IMR-90 (cell line): Measurements from ENCODE around the gene RANBP3. TPM values are rescaled to one million over a fixed set of nuclear protein-coding genes. Genes with fewer than 3 reads are reported as not detected.

ENCODE experiments used
- ATAC-seq: fragments of 200-7000 bp; cut with Tn5 transposase; 2 replicates; pipeline ENCODE4 v1.9.1; 2020; ENCODE audit warnings: low read depth, mild to moderate bottlenecking, moderate library complexity
- BruUV-seq: library from RNA; stranded (reverse); fragments of 400-500 nt; replicated peaks from 2 replicates; lab custom pipeline; 2021; lab: Mats Ljungman, UMichigan
- CTCF ChIA-PET: fragments of 300-600 bp; formaldehyde crosslinking; extraction: SDS; loops from one replicate; lab custom pipeline; 2021; ENCODE audit warnings: antibody characterized with exemption; lab: Yijun Ruan, JAX
- POLR2A ChIA-PET: fragments of 300-600 bp; sonication (Branson Sonifier 250); formaldehyde crosslinking; loops from one replicate; lab custom pipeline; 2022; ENCODE audit warnings: antibody characterized with exemption; ENCODE audit not compliant: unreplicated experiment; lab: Charles Lee
- DNase-seq: peaks from one replicate; pipeline ENCODE4 v3.0.0; 2013
- H2AFZ ChIP-seq: replicated peaks from 2 replicates; pipeline ENCODE3; 2013; ENCODE audit warnings: low read length, mild to moderate bottlenecking; ENCODE audit not compliant: poor library complexity
- H2AK5ac ChIP-seq: 2 replicates; pipeline ENCODE4 v1.6.1; 2013; ENCODE audit warnings: low read depth, low read length, inconsistent platforms
- H2AK9ac ChIP-seq: replicated peaks from 2 replicates; pipeline ENCODE3; 2013; ENCODE audit warnings: mild to moderate bottlenecking, low read depth, low read length, moderate library complexity; ENCODE audit not compliant: poor library complexity
- H2BK120ac ChIP-seq: 2 replicates; pipeline ENCODE4 v1.6.1; 2013; ENCODE audit warnings: low read depth, low read length, inconsistent platforms
- H2BK15ac ChIP-seq: 3 replicates; pipeline ENCODE4 v1.6.1; 2013; ENCODE audit warnings: low read depth, low read length, inconsistent platforms
- H2BK20ac ChIP-seq: 2 replicates; pipeline ENCODE4 v1.6.1; 2013; ENCODE audit warnings: low read depth, mild to moderate bottlenecking, inconsistent platforms, low read length, moderate library complexity
- H2BK5ac ChIP-seq: 2 replicates; pipeline ENCODE4 v1.6.1; 2013; ENCODE audit warnings: mild to moderate bottlenecking, low read depth, low read length, inconsistent platforms; ENCODE audit not compliant: poor library complexity, severe bottlenecking
- H3K14ac ChIP-seq: replicated peaks from 2 replicates; pipeline ENCODE4 v1.6.1; 2013; ENCODE audit warnings: low read depth, low read length, inconsistent platforms
- H3K18ac ChIP-seq: 2 replicates; pipeline ENCODE4 v1.6.1; 2013; ENCODE audit warnings: low read depth, low read length, control low read depth
- H3K23ac ChIP-seq: 2 replicates; pipeline ENCODE4 v1.6.1; 2013; ENCODE audit warnings: low read depth, low read length, inconsistent platforms
- H3K27ac ChIP-seq: 2 replicates; pipeline ENCODE4 v1.5.1; 2013; ENCODE audit warnings: mild to moderate bottlenecking, control low read depth, low read length; ENCODE audit not compliant: insufficient read depth
- H3K27me3 ChIP-seq: 2 replicates; pipeline ENCODE4 v1.6.1; 2013; ENCODE audit warnings: low read length; ENCODE audit not compliant: control insufficient read depth, insufficient read depth
- H3K36me3 ChIP-seq: 2 replicates; pipeline ENCODE4 v1.6.1; 2013; ENCODE audit warnings: low read length, mixed read lengths; ENCODE audit not compliant: control insufficient read depth, insufficient read depth
- H3K4ac ChIP-seq: 2 replicates; pipeline ENCODE4 v1.6.1; 2013; ENCODE audit warnings: low read depth, low read length, inconsistent platforms
- H3K4me1 ChIP-seq: 2 replicates; pipeline ENCODE4 v1.6.1; 2013; ENCODE audit warnings: low read length, mixed read lengths; ENCODE audit not compliant: control insufficient read depth, insufficient read depth
- H3K4me2 ChIP-seq: 2 replicates; pipeline ENCODE4 v1.6.1; 2013; ENCODE audit warnings: low read depth, mild to moderate bottlenecking, control low read depth, low read length, moderate library complexity
- H3K4me3 ChIP-seq: 2 replicates; pipeline ENCODE4 v1.5.1; 2013; ENCODE audit warnings: low read depth, mild to moderate bottlenecking, control low read depth, low read length, moderate library complexity; ENCODE audit not compliant: insufficient read depth
- H3K56ac ChIP-seq: 2 replicates; pipeline ENCODE4 v1.6.1; 2013; ENCODE audit warnings: low read length, inconsistent platforms; ENCODE audit not compliant: insufficient read depth; ENCODE audit errors: extremely low read depth
- H3K79me1 ChIP-seq, 2 experiments: 2 replicates each; pipeline ENCODE4 v1.6.1; 2013; ENCODE audit warnings: low read length in 2 of 2, inconsistent platforms in 1 of 2, low read depth in 1 of 2
- H3K9ac ChIP-seq: 2 replicates; pipeline ENCODE4 v1.6.1; 2013; ENCODE audit warnings: low read depth, low read length, control low read depth
- H3K9me1 ChIP-seq: 2 replicates; pipeline ENCODE4 v1.6.1; 2013; ENCODE audit warnings: low read length, inconsistent platforms; ENCODE audit not compliant: insufficient read depth
- H3K9me3 ChIP-seq: 2 replicates; pipeline ENCODE4 v1.6.1; 2013; ENCODE audit warnings: low read length; ENCODE audit not compliant: control insufficient read depth, insufficient read depth
- H4K20me1 ChIP-seq: 2 replicates; pipeline ENCODE4 v1.6.1; 2013; ENCODE audit warnings: low read length, inconsistent platforms; ENCODE audit not compliant: insufficient read depth
- H4K5ac ChIP-seq: 2 replicates; pipeline ENCODE4 v1.6.1; 2013; ENCODE audit warnings: mild to moderate bottlenecking, low read depth, low read length, control low read depth
- H4K8ac ChIP-seq, 2 experiments: 2 replicates each; pipeline ENCODE4 v1.6.1; 2013; ENCODE audit warnings: low read depth in 2 of 2, low read length in 2 of 2, control low read depth in 1 of 2, inconsistent platforms in 1 of 2
- H4K91ac ChIP-seq: 2 replicates; pipeline ENCODE4 v1.6.1; 2013; ENCODE audit warnings: low read depth, low read length, inconsistent platforms; ENCODE audit not compliant: insufficient read depth
- BHLHE40 ChIP-seq: fragments of 150-350 bp; IDR thresholded peaks from 2 replicates; pipeline ENCODE4 v1.6.1; 2016; ENCODE audit warnings: mild to moderate bottlenecking, low read depth, low read length
- CEBPB ChIP-seq: IDR thresholded peaks from 2 replicates; pipeline ENCODE4 v1.6.1; 2012; ENCODE audit warnings: low read depth, low read length, improper control_type of control experiment
- CHD1 ChIP-seq: IDR thresholded peaks from 2 replicates; pipeline ENCODE4 v1.6.1; 2012; ENCODE audit warnings: low read depth, low read length, improper control_type of control experiment
- CTCF ChIP-seq: conservative IDR thresholded peaks from 2 replicates; pipeline ENCODE4 v1.5.1; 2012; ENCODE audit warnings: mild to moderate bottlenecking, low read depth, low read length, improper control_type of control experiment
- ELK1 ChIP-seq: fragments of 150-350 bp; IDR thresholded peaks from 2 replicates; pipeline ENCODE4 v1.6.1; 2016; ENCODE audit warnings: low read depth, mild to moderate bottlenecking, low read length, moderate library complexity, borderline replicate concordance
- FOS ChIP-seq: fragments of 150-350 bp; IDR thresholded peaks from 2 replicates; pipeline ENCODE4 v1.6.1; 2016; ENCODE audit warnings: low read depth, low read length
- MAFK ChIP-seq: IDR thresholded peaks from 2 replicates; pipeline ENCODE4 v1.6.1; 2012; ENCODE audit warnings: low read depth, low read length, improper control_type of control experiment
- MXI1 ChIP-seq: IDR thresholded peaks from 2 replicates; pipeline ENCODE4 v1.6.1; 2012; ENCODE audit warnings: low read depth, mild to moderate bottlenecking, low read length, moderate library complexity, borderline replicate concordance
- NFE2L2 ChIP-seq: fragments of 150-350 bp; IDR thresholded peaks from 2 replicates; pipeline ENCODE4 v1.6.1; 2016; ENCODE audit warnings: low read depth, mild to moderate bottlenecking, low read length
- POLR2A ChIP-seq: IDR thresholded peaks from 2 replicates; pipeline ENCODE4 v1.6.1; 2012; ENCODE audit warnings: mild to moderate bottlenecking, low read depth, low read length
- RCOR1 ChIP-seq: IDR thresholded peaks from 2 replicates; pipeline ENCODE4 v1.6.1; 2012; ENCODE audit warnings: mild to moderate bottlenecking, low read length, improper control_type of control experiment; ENCODE audit not compliant: insufficient replicate concordance
- RFX5 ChIP-seq: IDR thresholded peaks from 2 replicates; pipeline ENCODE4 v1.8.0; 2012; ENCODE audit warnings: low read depth, mild to moderate bottlenecking, low read length, moderate library complexity
- SMC3 ChIP-seq: fragments of 150-350 bp; IDR thresholded peaks from 2 replicates; pipeline ENCODE4 v1.6.1; 2016; ENCODE audit warnings: low read depth, mild to moderate bottlenecking, antibody characterized with exemption, low read length, moderate library complexity
- USF2 ChIP-seq: fragments of 150-350 bp; IDR thresholded peaks from 2 replicates; pipeline ENCODE4 v1.6.1; 2017; ENCODE audit warnings: mild to moderate bottlenecking, antibody characterized with exemption, low read length, low read depth
- WGBS, 2 experiments: methylation state at CpG; one replicate each; pipeline versions ENCODE4 v1.1.5 to v1.1.7; 2013; ENCODE audit warnings: missing lambda C conversion rate in 2 of 2; ENCODE audit not compliant: insufficient read length in 1 of 2; ENCODE audit errors: extremely low coverage in 2 of 2; 5-methylcytosine and 5-hydroxymethylcytosine counted together
- dilution Hi-C: fragments of 300-500 bp; cut with HindIII; formaldehyde crosslinking; loops from one replicate; pipeline ENCODE4 v1.14.3; 2018; ENCODE audit warnings: low sequenced_read_pairs; ENCODE audit not compliant: unreplicated experiment
- in situ Hi-C: fragments of 300-500 bp; cut with MboI; formaldehyde crosslinking; loops from 3 replicates; pipeline ENCODE4 v1.14.3; 2019; ENCODE audit warnings: low sequenced_read_pairs, inconsistent platforms, mixed read lengths
- intact Hi-C: fragments of 100-400 bp; cut with micrococcal nuclease; formaldehyde crosslinking; loops from 2 replicates; pipeline ENCODE4 v1.10.0; 2022
- polyA plus RNA-seq, 3 experiments: library from polyadenylated mRNA; depleted of rRNA; stranded (reverse); fragments of >200 nt; gene quantifications; 2 replicates each; pipeline ENCODE4 v1.2.3, GENCODE V29; 2012; ENCODE audit warnings: low replicate concordance in 1 of 3
- total RNA-seq: library from RNA; depleted of rRNA; stranded (reverse); fragments of >200 nt; gene quantifications from 2 replicates; pipeline ENCODE4 v1.2.3, GENCODE V29; 2012

RANBP3 gene
- total and polyA plus RNA-seq, 2 of the 4 experiments (the other 2 are of a cell fraction), result 42.5 to 111 TPM

- no peak overlapping the region for H4K91ac ChIP-seq
- no peaks in the 10 kb centered on the region for H3K9me3 ChIP-seq
- H2AFZ ChIP-seq, result peak overlapping the region; percentile 14
- dilution Hi-C loops, result no loop called here
- no peak overlapping the region for H2AK9ac ChIP-seq
- H2BK120ac ChIP-seq, result no peak overlapping the region
- H3K79me1 ChIP-seq, result 0 out of 4 replicates have a peak, but pooled peaks cover 0 to 5% of the 10 kb centered on the region in 2 experiments
- peak; percentile 25 for DNase-seq
- H3K4me3 ChIP-seq, result no peak overlapping the region
- no peak overlapping the region for H3K4ac ChIP-seq
- H3K36me3 ChIP-seq, result no peaks in the 10 kb centered on the region
- no peak overlapping the region for H3K56ac ChIP-seq
- ChIA-PET CTCF (interaction anchor here (0.8 to 1.2 kb wide), 2 partner anchors 59 to 137 kb away, joined by 3 to 4 read pairs; no protein-coding TSS in a partner anchor), POLR2A (no interaction called here)
- 86% methylated on average over 1 of the region's 8 CpGs; no CpG with 5 or more reads in 1 of the 2 experiments for WGBS, 2 experiments
- H2AK5ac ChIP-seq, result peak overlapping the region; percentile 40; the same call in 1 of the 2 replicates
- no peak overlapping the region for H2BK15ac ChIP-seq
- H3K18ac ChIP-seq, result no peak overlapping the region
- no peak overlapping the region for H4K5ac ChIP-seq
- H3K14ac ChIP-seq, result no peak overlapping the region
- H3K4me2 ChIP-seq, result no peak overlapping the region
- no peak overlapping the region for H2BK5ac ChIP-seq
- H3K23ac ChIP-seq, result no peak overlapping the region
- H3K4me1 ChIP-seq, result peaks cover 14% of the 10 kb centered on the region
- H3K9ac ChIP-seq, result no peak overlapping the region
- no peaks in the 10 kb centered on the region for H3K27me3 ChIP-seq
- no TSS peak for BruUV-seq
- peaks cover 13% of the 10 kb centered on the region; the same call in 1 of the 2 replicates for H3K9me1 ChIP-seq
- intact Hi-C loops, result loop anchor here (2.0 to 5.0 kb wide), 2 partner anchors 34 to 119 kb away; no protein-coding TSS in a partner anchor
- H4K8ac ChIP-seq, result no peak overlapping the region
- H4K20me1 ChIP-seq, result no peaks in the 10 kb centered on the region
- no peak overlapping the region for H2BK20ac ChIP-seq
- no peak overlapping the region for H3K27ac ChIP-seq
- ATAC-seq, result peak; percentile 18; the same call in 1 of the 2 replicates
- in situ Hi-C loops, result loop anchor here (10.0 kb wide), 1 partner anchor 136 kb away; no protein-coding TSS in a partner anchor
- TF ChIP-seq BHLHE40, result no peak
- no peak for TF ChIP-seq RFX5
- TF ChIP-seq SMC3, result no peak
- no peak for TF ChIP-seq RCOR1
- TF ChIP-seq FOS, result no peak
- no peak for TF ChIP-seq CTCF
- no peak for TF ChIP-seq MAFK
- TF ChIP-seq USF2, result no peak
- no peak for TF ChIP-seq POLR2A
- TF ChIP-seq NFE2L2, result no peak
- TF ChIP-seq MXI1, result no peak
- no peak for TF ChIP-seq CEBPB
- no peak for TF ChIP-seq CHD1
- TF ChIP-seq ELK1, result no peak
Observed at GRCh38 chr19:5988517-5989387, 10.8 kb upstream of the RANBP3 start.
